ENCODE results near the gene ZFP36L1. TPM values are rescaled to one million over a fixed set of nuclear protein-coding genes. Genes with fewer than 3 reads are reported as not detected.
A peak's percentile ranks its signal among the peaks of the same experiment; 100 is the strongest.

Gene ZFP36L1
- total and polyA plus RNA-seq, 9 donors = 336 to 1,074 (median 626) TPM

DNA sequence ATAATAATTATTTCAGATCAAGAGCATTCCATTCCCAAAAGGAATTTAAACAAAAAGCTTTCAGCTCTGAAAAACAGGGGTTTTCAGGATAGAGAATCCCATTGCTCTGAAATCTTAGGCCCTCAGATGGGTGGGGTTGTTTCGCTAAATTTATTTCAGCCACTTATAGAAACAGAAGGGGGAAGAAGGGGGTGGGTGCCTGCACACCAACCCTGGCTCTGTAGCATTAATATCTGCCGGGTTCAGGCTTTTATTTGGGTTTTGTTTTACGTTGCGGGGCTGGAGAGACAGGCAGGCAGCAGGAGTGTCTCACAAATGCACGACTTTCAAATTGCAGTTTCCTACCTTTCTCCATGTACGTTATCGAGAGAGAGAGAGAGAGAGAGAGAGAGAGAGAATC, 12.5 kb upstream of the ZFP36L1 start:
- Histone ChIP-seq H3K27ac (peak overlapping the region in 1 of 2 donors; percentile 71), H3K4me1 (ENCODE audit: insufficient read depth) (peaks cover 28% of the 10 kb centered on the region), H3K9me3 (no peaks in the 10 kb centered on the region), H3K27me3 (no peaks in the 10 kb centered on the region), H3K36me3 (no peaks in the 10 kb centered on the region), H3K4me3 (no peak overlapping the region)
- TF ChIP-seq, protein P1, sequence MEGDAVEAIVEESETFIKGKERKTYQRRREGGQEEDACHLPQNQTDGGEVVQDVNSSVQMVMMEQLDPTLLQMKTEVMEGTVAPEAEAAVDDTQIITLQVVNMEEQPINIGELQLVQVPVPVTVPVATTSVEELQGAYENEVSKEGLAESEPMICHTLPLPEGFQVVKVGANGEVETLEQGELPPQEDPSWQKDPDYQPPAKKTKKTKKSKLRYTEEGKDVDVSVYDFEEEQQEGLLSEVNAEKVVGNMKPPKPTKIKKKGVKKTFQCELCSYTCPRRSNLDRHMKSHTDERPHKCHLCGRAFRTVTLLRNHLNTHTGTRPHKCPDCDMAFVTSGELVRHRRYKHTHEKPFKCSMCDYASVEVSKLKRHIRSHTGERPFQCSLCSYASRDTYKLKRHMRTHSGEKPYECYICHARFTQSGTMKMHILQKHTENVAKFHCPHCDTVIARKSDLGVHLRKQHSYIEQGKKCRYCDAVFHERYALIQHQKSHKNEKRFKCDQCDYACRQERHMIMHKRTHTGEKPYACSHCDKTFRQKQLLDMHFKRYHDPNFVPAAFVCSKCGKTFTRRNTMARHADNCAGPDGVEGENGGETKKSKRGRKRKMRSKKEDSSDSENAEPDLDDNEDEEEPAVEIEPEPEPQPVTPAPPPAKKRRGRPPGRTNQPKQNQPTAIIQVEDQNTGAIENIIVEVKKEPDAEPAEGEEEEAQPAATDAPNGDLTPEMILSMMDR (IDR thresholded peaks at IDR 0.05) = no peak
- DNase-seq = peak in 1 of 5 donors; percentile 11
- intact Hi-C loops (cut with DNase I) = no loop called here
- 10 to 33% (median 17%) methylated on average over 7 of the region's 7 CpGs for WGBS, 3 donors

DNA sequence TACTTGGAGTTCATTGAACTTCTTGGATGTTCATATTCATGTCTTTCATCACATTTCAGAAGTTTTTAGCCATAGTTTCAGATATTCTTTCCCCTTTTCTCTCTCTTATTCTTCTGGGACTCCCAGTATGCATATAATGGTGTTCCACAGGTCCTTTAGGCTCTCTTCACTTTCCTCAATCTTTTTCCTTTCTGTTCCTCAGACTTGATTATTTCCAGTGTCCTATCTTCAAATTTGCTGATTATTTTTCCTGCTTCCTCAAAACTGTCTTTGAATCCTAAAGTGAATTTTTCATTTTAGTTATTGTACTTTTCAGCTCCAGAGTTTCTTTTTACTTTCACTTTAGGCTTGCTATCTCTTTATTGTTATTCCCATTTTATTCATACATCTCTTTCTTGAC, 8.8 kb upstream of the ZFP36L1 start:
- intact Hi-C loops (cut with DNase I) = no loop called here
- TF ChIP-seq, protein P1 (IDR thresholded peaks at IDR 0.05) = no peak
- TF ChIP-seq POLR2A (IDR thresholded peaks at IDR 0.05) (no peak), EP300 (IDR thresholded peaks at IDR 0.05) (no peak)

DNA sequence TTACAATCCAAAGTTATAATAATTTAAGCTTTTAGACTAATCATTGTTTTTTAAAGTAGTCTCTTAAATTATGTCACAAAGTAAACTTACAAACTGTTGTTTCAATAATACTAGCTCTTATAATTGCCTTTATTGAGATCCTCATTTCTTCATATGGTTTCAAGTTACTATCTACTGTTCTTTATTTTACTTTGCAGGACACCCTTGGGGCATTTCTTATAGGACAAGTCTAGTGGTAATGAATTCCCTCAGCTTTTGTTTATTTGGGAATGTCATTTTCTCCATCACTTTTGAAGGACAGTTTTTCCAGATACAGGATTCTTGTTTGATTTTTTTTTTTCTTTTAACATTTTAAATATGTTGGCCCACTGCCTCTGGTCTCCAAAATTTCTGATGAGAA, 8.1 kb upstream of the ZFP36L1 start:
- no peak for TF ChIP-seq POLR2A (IDR thresholded peaks at IDR 0.05)
- no peak for TF ChIP-seq EP300 (IDR thresholded peaks at IDR 0.05)
- TF ChIP-seq, protein P1 (IDR thresholded peaks at IDR 0.05) = no peak
- Histone ChIP-seq H3K9me3 (no peaks in the 10 kb centered on the region), H3K36me3 (no peaks in the 10 kb centered on the region), H3K4me1 (ENCODE audit: insufficient read depth) (peaks cover 11% of the 10 kb centered on the region), H3K4me3 (no peak overlapping the region), H3K27me3 (no peaks in the 10 kb centered on the region), H3K27ac (no peak overlapping the region)
- intact Hi-C loops (cut with DNase I) = no loop called here
- DNase-seq = no peak

More for the DNA sequence above, 8.8 kb upstream of the ZFP36L1 start:
- H3K27me3 ChIP-seq = no peaks in the 10 kb centered on the region
- no peak for DNase-seq
- H3K4me1 ChIP-seq (ENCODE audit: insufficient read depth) = peaks cover 11% of the 10 kb centered on the region
- H3K36me3 ChIP-seq = no peaks in the 10 kb centered on the region
- H3K4me3 ChIP-seq = no peak overlapping the region
- no peaks in the 10 kb centered on the region for H3K9me3 ChIP-seq
- no peak overlapping the region for H3K27ac ChIP-seq

DNA sequence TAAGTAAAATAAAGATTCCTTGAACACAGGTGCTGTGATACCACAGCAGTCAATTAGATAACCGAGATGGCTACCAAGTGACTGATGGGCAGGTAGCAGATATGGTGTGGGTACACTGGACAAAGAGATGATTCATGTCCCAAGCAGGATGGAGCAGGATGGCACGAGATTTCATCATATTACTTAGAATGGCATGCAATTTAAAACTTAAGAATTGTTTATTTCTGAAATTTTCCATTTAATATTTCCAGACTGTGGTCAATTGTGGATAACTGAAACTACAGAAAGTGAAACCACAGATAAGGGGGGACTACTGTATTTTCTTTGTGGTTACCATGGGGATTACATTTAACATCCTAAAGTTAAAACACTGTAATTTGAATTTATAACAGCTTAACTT, 7.5 kb upstream of the ZFP36L1 start:
- 68 to 87% (median 80%) methylated on average over 2 of the region's 2 CpGs for WGBS, 3 donors
- Histone ChIP-seq H3K4me3 (no peak overlapping the region), H3K9me3 (no peaks in the 10 kb centered on the region), H3K4me1 (ENCODE audit: insufficient read depth) (peaks cover 5% of the 10 kb centered on the region), H3K27me3 (no peaks in the 10 kb centered on the region), H3K36me3 (no peaks in the 10 kb centered on the region), H3K27ac (no peak overlapping the region)
- intact Hi-C loops (cut with DNase I) = no loop called here
- DNase-seq = peak in 1 of 5 donors; percentile 5
- TF ChIP-seq, protein P1 (IDR thresholded peaks at IDR 0.05) = no peak
- TF ChIP-seq POLR2A (IDR thresholded peaks at IDR 0.05) = no peak
- no peak for TF ChIP-seq EP300 (IDR thresholded peaks at IDR 0.05)

DNA sequence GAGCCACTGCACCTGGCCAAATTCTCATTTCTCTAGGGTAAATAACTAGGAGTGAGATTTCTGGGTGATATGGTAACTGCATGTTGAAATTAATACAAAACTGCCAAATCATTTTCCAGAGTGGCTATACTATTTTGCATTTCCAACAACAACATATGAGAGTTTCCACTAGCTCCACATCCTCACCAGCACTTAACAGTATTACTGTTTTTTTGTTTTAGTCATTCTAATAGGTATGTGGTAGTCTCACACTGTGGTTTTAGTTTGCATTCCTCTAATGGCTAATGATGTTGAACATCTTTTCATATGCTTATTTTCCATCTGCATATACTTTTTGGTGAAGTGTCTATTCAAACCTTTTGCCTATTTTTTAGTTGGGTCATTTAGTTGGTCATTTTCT, 5.8 kb upstream of the ZFP36L1 start:
- TF ChIP-seq EP300 (IDR thresholded peaks at IDR 0.05) = no peak
- TF ChIP-seq, protein P1 (IDR thresholded peaks at IDR 0.05) = no peak
- TF ChIP-seq POLR2A (IDR thresholded peaks at IDR 0.05) = no peak
- intact Hi-C loops (cut with DNase I) = loop anchor here in 2 of 4 donors (10.0 kb wide), 2 partner anchors 404 to 654 kb away; no protein-coding TSS in a partner anchor

More for the DNA sequence above, 5.8 kb upstream of the ZFP36L1 start:
- H3K27me3 ChIP-seq = no peaks in the 10 kb centered on the region
- peaks cover 5% of the 10 kb centered on the region for H3K4me1 ChIP-seq (ENCODE audit: insufficient read depth)
- H3K36me3 ChIP-seq = no peaks in the 10 kb centered on the region
- no peak overlapping the region for H3K27ac ChIP-seq
- DNase-seq = no peak
- no peaks in the 10 kb centered on the region for H3K9me3 ChIP-seq
- no peak overlapping the region for H3K4me3 ChIP-seq

Data from ovary (tissue), 9 donors.